ENCODE measurements around the gene RAB3GAP2. TPM values are rescaled to one million over a fixed set of nuclear protein-coding genes. Genes with fewer than 3 reads are reported as not detected.
"Not testable (repeated sequence)": the region's sequence is repeated elsewhere in the genome, so short reads cannot be mapped to it uniquely, and the experiment has no call there.

The RAB3GAP2 gene
- total RNA-seq, 1 donor from 2014 or later = 50.6 TPM

DNA sequence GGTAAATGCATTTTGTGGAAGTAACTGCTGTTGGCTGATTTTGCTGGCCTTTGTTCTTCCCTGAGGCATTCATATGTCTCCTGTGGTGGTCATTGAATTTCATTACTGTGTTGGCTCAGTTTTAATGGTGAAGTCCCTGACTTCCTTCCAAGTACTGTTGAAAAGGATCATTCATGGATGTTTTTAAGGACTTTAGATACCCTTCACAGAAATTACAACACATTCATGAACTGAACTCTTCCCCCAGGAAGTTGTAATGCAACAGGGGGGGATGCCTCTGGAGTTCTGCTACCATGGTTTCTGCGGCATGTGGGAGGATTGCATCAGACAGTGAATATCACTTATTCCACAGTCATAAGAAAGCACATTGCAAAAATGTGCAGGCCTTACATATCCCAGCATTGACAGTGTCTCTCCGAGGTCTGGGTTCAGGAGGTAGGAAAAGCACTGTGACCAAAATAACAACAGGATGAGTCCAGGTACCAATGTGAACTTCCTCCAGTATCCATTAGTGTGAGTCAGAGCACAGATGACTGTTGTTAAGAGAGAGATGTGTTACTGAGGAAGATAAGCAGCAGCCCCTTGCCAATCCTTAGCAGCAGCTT is 2.1 kb upstream of the RAB3GAP2 start:
- Mint-ChIP-seq H3K27ac (no peak overlapping the region), H3K9me3 (no peaks in the 10 kb centered on the region), H3K4me3 (no peak overlapping the region), H3K27me3 (ENCODE audit: low read depth) (peaks cover 14% of the 10 kb centered on the region), H3K36me3 (no peaks in the 10 kb centered on the region), H3K4me1 (peaks cover 3% of the 10 kb centered on the region)
- TF ChIP-seq CTCF (IDR thresholded peaks at IDR 0.05; ENCODE audit: unreplicated experiment) = no peak
- DNase-seq (ENCODE audit: low spot score in 2 of 2, unreplicated experiment in 2 of 2) = no peak

DNA sequence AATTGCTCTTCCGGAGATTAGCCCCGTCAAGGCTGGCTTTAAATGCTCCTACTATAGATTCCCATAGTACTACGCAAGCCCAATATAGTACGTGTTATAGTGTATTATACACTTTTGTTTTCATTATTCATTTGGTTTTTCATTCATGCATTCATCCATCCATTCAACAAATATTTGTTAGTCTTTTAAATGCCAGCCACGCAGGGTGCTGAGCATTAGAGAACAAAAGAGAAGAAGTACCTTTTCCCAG is 513 bp upstream of the RAB3GAP2 start:
- DNase-seq (ENCODE audit: low spot score in 2 of 2, unreplicated experiment in 2 of 2) = no peak
- Mint-ChIP-seq H3K4me3 (no peak overlapping the region), H3K9me3 (no peaks in the 10 kb centered on the region), H3K4me1 (peaks cover 6% of the 10 kb centered on the region), H3K27me3 (ENCODE audit: low read depth) (peaks cover 7% of the 10 kb centered on the region), H3K27ac (no peak overlapping the region), H3K36me3 (peaks cover 4% of the 10 kb centered on the region)
- TF ChIP-seq CTCF (IDR thresholded peaks at IDR 0.05; ENCODE audit: unreplicated experiment) = no peak

DNA sequence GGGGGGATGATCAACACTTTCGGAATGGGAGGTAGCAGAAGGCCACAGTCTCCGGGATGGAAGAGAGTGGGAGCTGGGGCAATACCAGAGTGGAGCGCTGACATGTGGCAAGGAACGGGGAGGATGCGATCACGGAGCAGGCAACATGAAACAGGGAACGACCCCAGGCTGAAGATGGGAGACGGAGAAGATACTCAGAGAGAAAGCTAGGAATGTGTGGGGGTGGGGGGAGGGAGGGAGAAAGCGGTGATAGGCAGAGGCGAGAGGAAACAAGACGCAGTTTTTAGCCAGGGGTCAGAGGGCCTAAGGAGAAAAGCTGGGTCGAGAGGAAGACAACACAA is 577 bp downstream of the RAB3GAP2 start:
- peaks cover 7% of the 10 kb centered on the region for H3K27me3 Mint-ChIP-seq (ENCODE audit: low read depth)

DNA sequence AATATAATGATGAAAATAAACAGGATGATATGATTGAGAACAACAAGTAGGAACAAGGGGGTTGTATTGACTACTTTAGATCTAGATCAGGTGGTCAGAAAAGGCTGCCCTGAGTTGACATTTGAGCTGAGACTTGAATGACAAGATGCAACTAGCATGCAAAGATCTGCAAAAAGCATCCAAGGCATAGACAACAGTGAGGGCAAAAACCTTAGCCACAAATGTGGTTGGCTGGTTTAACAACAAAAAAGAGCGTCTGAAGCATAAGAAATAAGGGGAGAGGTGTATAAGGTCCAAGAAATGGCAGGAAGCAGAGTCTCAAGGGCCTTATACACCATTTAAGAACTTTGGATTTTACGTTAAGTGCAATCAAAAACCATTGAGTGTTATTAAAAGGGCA is 3.2 kb downstream of the RAB3GAP2 start:
- Mint-ChIP-seq H3K9me3 (peaks cover 5% of the 10 kb centered on the region), H3K27ac (no peak overlapping the region), H3K27me3 (ENCODE audit: low read depth) (no peaks in the 10 kb centered on the region), H3K36me3 (peaks cover 32% of the 10 kb centered on the region), H3K4me3 (no peak overlapping the region), H3K4me1 (peaks cover 6% of the 10 kb centered on the region)
- no peak for DNase-seq (ENCODE audit: low spot score in 2 of 2, unreplicated experiment in 2 of 2)
- TF ChIP-seq CTCF (IDR thresholded peaks at IDR 0.05; ENCODE audit: unreplicated experiment) = no peak

More for the DNA sequence above, 577 bp downstream of the RAB3GAP2 start:
- H3K4me3 Mint-ChIP-seq = no peak overlapping the region
- TF ChIP-seq CTCF (IDR thresholded peaks at IDR 0.05; ENCODE audit: unreplicated experiment) = no peak
- peaks cover 6% of the 10 kb centered on the region for H3K4me1 Mint-ChIP-seq
- no peaks in the 10 kb centered on the region for H3K9me3 Mint-ChIP-seq
- H3K36me3 Mint-ChIP-seq = peaks cover 15% of the 10 kb centered on the region
- H3K27ac Mint-ChIP-seq = no peak overlapping the region
- DNase-seq (ENCODE audit: low spot score in 2 of 2, unreplicated experiment in 2 of 2) = no peak

DNA sequence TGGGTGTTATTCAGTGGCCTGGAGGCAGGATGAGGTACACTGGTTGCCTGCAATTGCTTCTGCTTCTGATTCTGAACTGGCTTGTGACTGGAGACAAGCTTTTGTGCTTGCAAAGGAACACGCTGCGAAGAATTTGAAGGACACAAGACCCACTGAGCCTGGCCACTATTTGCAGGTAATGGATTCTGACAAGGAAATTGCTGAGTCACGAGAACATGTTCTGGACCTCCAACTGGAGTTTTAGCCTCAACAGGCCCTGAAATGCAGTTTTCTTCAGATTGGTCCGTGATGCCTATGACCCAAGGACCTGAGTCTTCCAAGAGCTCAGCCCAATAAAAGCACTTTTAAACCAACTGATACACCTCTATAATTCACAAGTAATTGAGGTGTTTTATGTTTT is 4.6 kb downstream of the RAB3GAP2 start:
- no peak overlapping the region for H3K27ac Mint-ChIP-seq
- TF ChIP-seq CTCF (IDR thresholded peaks at IDR 0.05; ENCODE audit: unreplicated experiment) = no peak
- no peaks in the 10 kb centered on the region for H3K27me3 Mint-ChIP-seq (ENCODE audit: low read depth)
- no peak overlapping the region for H3K4me3 Mint-ChIP-seq
- H3K4me1 Mint-ChIP-seq = peaks cover 3% of the 10 kb centered on the region
- peaks cover 44% of the 10 kb centered on the region for H3K36me3 Mint-ChIP-seq
- H3K9me3 Mint-ChIP-seq = peaks cover 15% of the 10 kb centered on the region
- DNase-seq (ENCODE audit: low spot score in 2 of 2, unreplicated experiment in 2 of 2) = no peak

DNA sequence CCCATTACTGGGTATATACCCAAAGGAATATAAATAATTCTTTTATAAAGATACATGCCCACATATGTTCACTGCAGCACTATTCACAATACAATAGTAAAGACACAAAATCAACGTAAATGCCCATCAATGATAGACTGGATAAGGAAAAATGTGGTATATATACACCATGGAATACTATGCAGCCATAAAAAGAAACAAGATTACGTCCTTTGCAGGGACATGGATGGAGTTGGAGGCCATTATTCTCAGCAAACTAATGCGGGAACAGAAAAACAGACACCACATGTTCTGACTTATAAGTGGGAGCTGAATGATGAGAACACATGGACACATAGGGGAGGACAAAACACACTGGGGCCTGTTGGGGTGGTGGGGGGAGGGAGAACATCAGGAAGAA is 12.0 kb downstream of the RAB3GAP2 start:
- not testable (repeated sequence) for DNase-seq (ENCODE audit: low spot score in 2 of 2, unreplicated experiment in 2 of 2); H3K4me3 Mint-ChIP-seq; H3K4me1 Mint-ChIP-seq; H3K27me3 Mint-ChIP-seq (ENCODE audit: low read depth); H3K27ac Mint-ChIP-seq
- H3K9me3 Mint-ChIP-seq = peaks cover 75% of the 10 kb centered on the region
- peaks cover 78% of the 10 kb centered on the region for H3K36me3 Mint-ChIP-seq

DNA sequence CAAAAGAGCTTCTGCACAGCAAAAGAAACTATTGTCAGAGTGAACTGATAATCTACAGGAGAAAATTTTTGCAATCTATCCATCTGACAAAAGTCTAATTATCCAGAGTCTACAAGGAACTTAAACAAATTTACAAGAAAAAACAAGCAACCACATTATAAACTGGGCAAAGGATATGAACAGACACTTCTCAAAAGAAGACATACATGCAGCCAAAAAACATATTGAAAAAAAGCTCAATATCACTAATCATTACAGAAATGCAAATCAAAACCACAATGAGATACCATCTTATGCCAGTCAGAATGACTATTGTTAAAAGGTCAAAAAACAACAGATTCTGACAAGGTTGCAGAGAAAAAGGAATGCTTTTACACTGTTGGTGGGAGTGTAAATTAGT is 12.5 kb downstream of the RAB3GAP2 start:
- peaks cover 77% of the 10 kb centered on the region for H3K36me3 Mint-ChIP-seq
- DNase-seq (ENCODE audit: low spot score in 2 of 2, unreplicated experiment in 2 of 2); H3K4me3 Mint-ChIP-seq; H3K4me1 Mint-ChIP-seq; H3K27me3 Mint-ChIP-seq (ENCODE audit: low read depth); H3K27ac Mint-ChIP-seq: not testable (repeated sequence)
- peaks cover 75% of the 10 kb centered on the region for H3K9me3 Mint-ChIP-seq

GRCh38 chr1:220256194-220256593 is 16.1 kb downstream of the RAB3GAP2 start:
- DNase-seq (ENCODE audit: low spot score in 2 of 2, unreplicated experiment in 2 of 2); H3K4me3 Mint-ChIP-seq; H3K27ac Mint-ChIP-seq; H3K4me1 Mint-ChIP-seq; H3K27me3 Mint-ChIP-seq (ENCODE audit: low read depth): not testable (repeated sequence)
- Mint-ChIP-seq H3K36me3 (peaks cover 81% of the 10 kb centered on the region), H3K9me3 (peaks cover 63% of the 10 kb centered on the region)

Measured in mesothelial cell of epicardium (in vitro differentiated cells).